Measurements from ENCODE around the gene SEPTIN1.

Gene SEPTIN1

DNA sequence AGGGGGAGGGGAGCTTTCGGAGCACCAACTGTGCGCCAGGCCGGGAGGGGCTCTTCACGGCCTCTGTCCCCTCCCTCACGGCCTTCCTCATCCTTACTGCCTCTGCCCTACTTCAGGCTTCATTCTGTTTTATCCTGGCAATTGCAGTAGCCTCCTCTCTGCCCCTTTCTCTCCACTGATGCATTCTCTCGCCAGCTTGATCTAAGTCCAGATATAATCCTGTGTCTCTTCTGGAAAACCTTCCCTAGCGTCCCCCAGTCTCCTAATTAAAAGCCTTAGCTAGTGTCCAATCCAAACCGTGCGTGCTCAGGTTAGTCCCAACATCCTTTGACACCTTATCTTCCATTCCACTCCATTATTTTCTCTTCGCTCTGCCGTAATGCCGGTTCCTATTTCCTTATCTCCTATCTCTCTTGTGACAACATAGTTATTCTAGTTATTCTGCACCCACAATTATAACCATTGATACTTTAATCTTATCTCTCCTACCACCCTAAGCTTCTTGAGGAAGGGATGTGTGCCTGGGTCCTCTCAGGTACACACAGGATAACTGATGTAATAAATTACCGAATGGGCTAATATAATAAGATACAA is 13.7 kb upstream of the SEPTIN1 start (continued):
- TF ChIP-seq, protein P1, sequence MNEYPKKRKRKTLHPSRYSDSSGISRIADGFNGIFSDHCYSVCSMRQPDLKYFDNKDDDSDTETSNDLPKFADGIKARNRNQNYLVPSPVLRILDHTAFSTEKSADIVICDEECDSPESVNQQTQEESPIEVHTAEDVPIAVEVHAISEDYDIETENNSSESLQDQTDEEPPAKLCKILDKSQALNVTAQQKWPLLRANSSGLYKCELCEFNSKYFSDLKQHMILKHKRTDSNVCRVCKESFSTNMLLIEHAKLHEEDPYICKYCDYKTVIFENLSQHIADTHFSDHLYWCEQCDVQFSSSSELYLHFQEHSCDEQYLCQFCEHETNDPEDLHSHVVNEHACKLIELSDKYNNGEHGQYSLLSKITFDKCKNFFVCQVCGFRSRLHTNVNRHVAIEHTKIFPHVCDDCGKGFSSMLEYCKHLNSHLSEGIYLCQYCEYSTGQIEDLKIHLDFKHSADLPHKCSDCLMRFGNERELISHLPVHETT (tag by site-specific recombination; IDR thresholded peaks at IDR 0.05), result peak; percentile 56; the same call in 1 of the 2 replicates
- TF ChIP-seq ZNF266 (tag by site-specific recombination; IDR thresholded peaks at IDR 0.05; ENCODE audit: low read depth), result no peak
- TF ChIP-seq SCRT2 (tag by site-specific recombination; IDR thresholded peaks at IDR 0.05), result no peak
- TF ChIP-seq WT1 (tag by site-specific recombination; IDR thresholded peaks at IDR 0.05), result no peak
- no peak for TF ChIP-seq RBAK (tag by site-specific recombination; IDR thresholded peaks at IDR 0.05)
- TF ChIP-seq ZNF133 (tag by site-specific recombination; IDR thresholded peaks at IDR 0.05), result no peak
- TF ChIP-seq ZNF10 (tag by site-specific recombination; IDR thresholded peaks at IDR 0.05), result peak; percentile 47; the same call in 1 of the 2 replicates
- TF ChIP-seq ZNF426 (tag by site-specific recombination; IDR thresholded peaks at IDR 0.05), result no peak
- TF ChIP-seq BCL11B (tag by site-specific recombination; IDR thresholded peaks at IDR 0.05; ENCODE audit: low read depth), result no peak
- no peak for TF ChIP-seq YY2 (tag by site-specific recombination; IDR thresholded peaks at IDR 0.05)
- TF ChIP-seq ZNF23 (tag by site-specific recombination; IDR thresholded peaks at IDR 0.05; ENCODE audit: borderline replicate concordance), result no peak
- no peak for TF ChIP-seq ZFP41 (tag by site-specific recombination; IDR thresholded peaks at IDR 0.05; ENCODE audit: borderline replicate concordance)
- no peak for TF ChIP-seq ZNF114 (tag by site-specific recombination; IDR thresholded peaks at IDR 0.05)
- TF ChIP-seq IKZF3 (tag by site-specific recombination; IDR thresholded peaks at IDR 0.05), result no peak
- TF ChIP-seq ZBTB11 (tag by site-specific recombination; conservative IDR thresholded peaks at IDR 0.05; ENCODE audit: low read depth), result peak; percentile 64; the same call in 1 of the 2 replicates
- TF ChIP-seq, protein P2, sequence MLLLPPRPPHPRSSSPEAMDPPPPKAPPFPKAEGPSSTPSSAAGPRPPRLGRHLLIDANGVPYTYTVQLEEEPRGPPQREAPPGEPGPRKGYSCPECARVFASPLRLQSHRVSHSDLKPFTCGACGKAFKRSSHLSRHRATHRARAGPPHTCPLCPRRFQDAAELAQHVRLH (tag by site-specific recombination; IDR thresholded peaks at IDR 0.05), result no peak
- TF ChIP-seq ZNF37A (tag by site-specific recombination; IDR thresholded peaks at IDR 0.05), result no peak
- no peak for TF ChIP-seq ZNF561 (tag by site-specific recombination; IDR thresholded peaks at IDR 0.05; ENCODE audit: borderline replicate concordance)
- TF ChIP-seq PRDM2 (tag by site-specific recombination; IDR thresholded peaks at IDR 0.05; ENCODE audit: borderline replicate concordance), result no peak
- peak; percentile 65 for TF ChIP-seq ZBTB20 (tag by site-specific recombination; IDR thresholded peaks at IDR 0.05)
- peak; percentile 38; the same call in 1 of the 2 replicates for TF ChIP-seq ZNF629 (tag by site-specific recombination; IDR thresholded peaks at IDR 0.05)
- no peak for TF ChIP-seq ZSCAN5A (tag by site-specific recombination; IDR thresholded peaks at IDR 0.05)
- TF ChIP-seq HOXC10 (CRISPR knock-in tag; IDR thresholded peaks at IDR 0.05), result no peak
- TF ChIP-seq BCL6B (tag by site-specific recombination; IDR thresholded peaks at IDR 0.05), result no peak
- TF ChIP-seq ZNF768 (tag by site-specific recombination; IDR thresholded peaks at IDR 0.05), result no peak
- no peak for TF ChIP-seq ZFHX2 (tag by site-specific recombination; conservative IDR thresholded peaks at IDR 0.05)
- TF ChIP-seq ZNF514 (tag by site-specific recombination; IDR thresholded peaks at IDR 0.05), result no peak

Data from HEK293 (cell line).